Fibroblast of the aortic adventitia (primary cell): ENCODE data around the gene FRMD1. TPM values are rescaled to one million over a fixed set of nuclear protein-coding genes. Genes with fewer than 3 reads are reported as not detected.

ENCODE experiments used
- DNase-seq: peaks from one replicate; pipeline ENCODE4 v3.0.0-alpha.2; 2010; ENCODE audit warnings: low read depth
- H3K4me3 ChIP-seq: 2 replicates; pipeline ENCODE4 v1.5.1; 2011; ENCODE audit warnings: low read depth, mild to moderate bottlenecking, control low read depth, low read length, moderate library complexity
- total RNA-seq: library from RNA; depleted of rRNA; stranded (reverse); fragments of >200 nt; gene quantifications from 2 replicates; pipeline ENCODE4 v1.2.3, GENCODE V29; 2012; ENCODE audit warnings: low replicate concordance
- TF ChIP-seq, protein P1 (sequence below): IDR thresholded peaks from 2 replicates; pipeline ENCODE4 v1.5.1; 2011; ENCODE audit warnings: mild to moderate bottlenecking, low read length, control low read depth, inconsistent platforms; ENCODE audit not compliant: insufficient read depth

Gene FRMD1
- total RNA-seq, 1 donor = not detected

GRCh38 chr6:168105813-168106632 is 27.0 kb upstream of the FRMD1 start:
- no peak for DNase-seq
- TF ChIP-seq, protein P1, sequence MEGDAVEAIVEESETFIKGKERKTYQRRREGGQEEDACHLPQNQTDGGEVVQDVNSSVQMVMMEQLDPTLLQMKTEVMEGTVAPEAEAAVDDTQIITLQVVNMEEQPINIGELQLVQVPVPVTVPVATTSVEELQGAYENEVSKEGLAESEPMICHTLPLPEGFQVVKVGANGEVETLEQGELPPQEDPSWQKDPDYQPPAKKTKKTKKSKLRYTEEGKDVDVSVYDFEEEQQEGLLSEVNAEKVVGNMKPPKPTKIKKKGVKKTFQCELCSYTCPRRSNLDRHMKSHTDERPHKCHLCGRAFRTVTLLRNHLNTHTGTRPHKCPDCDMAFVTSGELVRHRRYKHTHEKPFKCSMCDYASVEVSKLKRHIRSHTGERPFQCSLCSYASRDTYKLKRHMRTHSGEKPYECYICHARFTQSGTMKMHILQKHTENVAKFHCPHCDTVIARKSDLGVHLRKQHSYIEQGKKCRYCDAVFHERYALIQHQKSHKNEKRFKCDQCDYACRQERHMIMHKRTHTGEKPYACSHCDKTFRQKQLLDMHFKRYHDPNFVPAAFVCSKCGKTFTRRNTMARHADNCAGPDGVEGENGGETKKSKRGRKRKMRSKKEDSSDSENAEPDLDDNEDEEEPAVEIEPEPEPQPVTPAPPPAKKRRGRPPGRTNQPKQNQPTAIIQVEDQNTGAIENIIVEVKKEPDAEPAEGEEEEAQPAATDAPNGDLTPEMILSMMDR = no peak
- H3K4me3 ChIP-seq = no peak overlapping the region

GRCh38 chr6:168104636-168105035 is 25.6 kb upstream of the FRMD1 start:
- no peak overlapping the region for H3K4me3 ChIP-seq
- DNase-seq = no peak
- TF ChIP-seq, protein P1 = no peak

- TF ChIP-seq, protein P1 = no peak
- DNase-seq = no peak
- no peak overlapping the region for H3K4me3 ChIP-seq
Measured at GRCh38 chr6:168103050-168103830, 24.2 kb upstream of the FRMD1 start.

DNA sequence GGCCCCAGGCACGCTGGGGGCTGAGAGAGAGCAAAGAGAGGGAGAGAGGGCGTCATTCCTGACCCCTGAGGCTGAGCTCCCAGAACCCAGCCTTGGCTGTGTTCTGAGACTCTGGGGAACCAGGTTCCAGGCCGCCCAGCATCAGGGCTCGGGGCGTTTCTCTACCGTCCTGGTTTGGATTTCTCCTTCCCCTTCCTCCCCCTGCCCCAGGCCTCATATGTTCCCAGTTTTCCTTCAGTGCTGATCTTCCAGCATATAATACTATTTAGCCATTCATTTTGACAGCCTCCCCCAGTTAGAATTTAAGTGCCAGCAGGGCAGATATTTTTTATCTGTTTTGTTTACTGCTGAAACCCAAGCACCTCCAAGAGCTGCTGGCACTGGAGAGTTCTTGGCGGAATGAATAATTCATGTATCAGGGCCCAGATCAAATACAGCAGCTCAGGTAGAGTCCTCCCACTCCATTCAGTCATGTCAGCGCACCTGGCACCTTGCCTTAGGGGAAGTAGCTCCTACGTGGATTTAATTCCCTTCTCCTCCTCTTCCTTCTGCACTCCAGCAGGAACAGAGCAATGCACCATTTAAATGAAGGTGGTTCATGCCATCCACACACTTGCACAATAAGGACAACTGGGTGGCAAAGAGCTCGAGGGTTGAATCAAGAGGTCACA is 23.4 kb upstream of the FRMD1 start:
- no peak for DNase-seq
- H3K4me3 ChIP-seq = no peak overlapping the region
- TF ChIP-seq, protein P1 = no peak

- no peak for DNase-seq
- H3K4me3 ChIP-seq = no peak overlapping the region
- TF ChIP-seq, protein P1 = no peak
Measured at GRCh38 chr6:168101590-168102314, 22.7 kb upstream of the FRMD1 start.

DNA sequence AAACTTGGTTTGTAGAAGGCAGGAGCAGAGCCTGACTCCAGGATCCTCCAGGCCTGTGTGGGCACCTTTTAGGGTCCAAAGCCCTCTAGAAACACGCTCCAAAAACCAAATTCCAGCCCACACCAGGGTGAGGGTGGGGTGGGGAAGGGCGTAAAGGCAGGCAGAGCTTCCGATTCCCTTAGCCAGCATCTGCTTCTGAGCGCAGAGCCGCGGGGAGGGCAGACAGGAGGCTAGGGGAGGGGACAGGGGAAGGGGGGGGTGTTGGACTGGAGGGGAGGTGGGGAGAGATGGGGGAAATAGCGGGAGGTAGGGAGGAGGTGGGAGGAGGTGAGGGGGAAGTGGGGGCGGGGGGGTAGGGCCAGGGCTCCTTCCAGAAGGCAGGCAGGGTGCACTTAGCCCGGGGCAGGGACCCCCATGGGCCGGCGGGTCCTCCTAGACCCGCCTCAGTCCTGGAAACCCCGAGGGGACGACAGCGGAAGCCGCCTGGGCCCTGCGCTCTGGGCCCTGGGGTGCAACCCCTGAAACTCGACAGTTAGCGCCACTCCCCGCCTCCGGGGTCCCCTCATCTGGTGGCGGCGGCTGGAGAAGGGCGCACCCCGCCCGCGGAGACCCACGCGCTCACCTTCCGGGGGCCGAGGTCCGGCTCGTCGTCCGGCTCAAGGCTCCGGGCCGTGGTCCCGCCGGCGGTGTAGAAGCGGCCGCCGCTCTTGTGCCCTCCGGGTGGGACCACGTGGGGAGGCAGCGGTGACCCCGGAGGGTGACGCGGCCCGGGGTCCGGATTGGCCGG is 22.0 kb upstream of the FRMD1 start:
- DNase-seq = no peak
- no peak overlapping the region for H3K4me3 ChIP-seq
- TF ChIP-seq, protein P1 = no peak
